WERI-Rb-1 (cell line): ENCODE results near the gene SFI1.

Experiments
- DNase-seq: peaks from one replicate; pipeline ENCODE4 v3.0.0-alpha.2; 2020
- H3K27ac ChIP-seq: fragments of 250-450 bp; sonication (Bioruptor Pico); 2 replicates; pipeline ENCODE4 v1.5.1; 2020; ENCODE audit warnings: mild to moderate bottlenecking, moderate library complexity
- H3K27me3 ChIP-seq: fragments of 250-450 bp; sonication (Bioruptor Pico); 2 replicates; pipeline ENCODE4 v1.5.1; 2021; ENCODE audit warnings: mild to moderate bottlenecking, low read depth, moderate library complexity; ENCODE audit not compliant: insufficient read depth, severe bottlenecking
- H3K36me3 ChIP-seq: fragments of 250-450 bp; sonication (Bioruptor Pico); 2 replicates; pipeline ENCODE4 v1.5.1; 2020; ENCODE audit warnings: mild to moderate bottlenecking, moderate library complexity
- H3K4me3 ChIP-seq: 2 replicates; pipeline ENCODE4 v1.5.1; 2011; ENCODE audit warnings: low read depth, mild to moderate bottlenecking, control low read depth, low read length
- H3K9me3 ChIP-seq: fragments of 250-450 bp; sonication (Bioruptor Pico); 2 replicates; pipeline ENCODE4 v1.5.1; 2021; ENCODE audit warnings: mild to moderate bottlenecking, moderate library complexity; ENCODE audit not compliant: severe bottlenecking
- CTCF ChIP-seq: IDR thresholded peaks from 2 replicates; pipeline ENCODE4 v1.5.1; 2011; ENCODE audit warnings: low read depth, mild to moderate bottlenecking, control low read depth, inconsistent platforms, low read length

The SFI1 gene

GRCh38 chr22:31637891-31638618 is 141.7 kb downstream of the SFI1 start:
- Histone ChIP-seq H3K9me3 (no peaks in the 10 kb centered on the region), H3K27ac (no peak overlapping the region)
- DNase-seq: no peak

GRCh38 chr22:31639436-31640039 is 143.2 kb downstream of the SFI1 start:
- H3K4me3 ChIP-seq: no peak overlapping the region
- TF ChIP-seq CTCF: no peak
- H3K36me3 ChIP-seq: peaks cover 6% of the 10 kb centered on the region
- no peaks in the 10 kb centered on the region for H3K9me3 ChIP-seq
- DNase-seq: no peak
- H3K27me3 ChIP-seq: no peaks in the 10 kb centered on the region
- H3K27ac ChIP-seq: no peak overlapping the region

More at GRCh38 chr22:31637891-31638618, 141.7 kb downstream of the SFI1 start:
- Histone ChIP-seq H3K27me3 (no peaks in the 10 kb centered on the region), H3K36me3 (peaks cover 5% of the 10 kb centered on the region), H3K4me3 (no peak overlapping the region)
- TF ChIP-seq CTCF: no peak

- Histone ChIP-seq H3K27me3 (no peaks in the 10 kb centered on the region), H3K27ac (no peak overlapping the region), H3K36me3 (peaks cover 43% of the 10 kb centered on the region), H3K4me3 (no peak overlapping the region), H3K9me3 (no peaks in the 10 kb centered on the region)
- TF ChIP-seq CTCF: no peak
- DNase-seq: no peak
Measured at GRCh38 chr22:31646186-31647019, 150.1 kb downstream of the SFI1 start.

- H3K27ac ChIP-seq: no peak overlapping the region
- H3K4me3 ChIP-seq: no peak overlapping the region
- TF ChIP-seq CTCF: no peak
- H3K36me3 ChIP-seq: peaks cover 42% of the 10 kb centered on the region
- H3K9me3 ChIP-seq: no peaks in the 10 kb centered on the region
- no peak for DNase-seq
- no peaks in the 10 kb centered on the region for H3K27me3 ChIP-seq
Measured at GRCh38 chr22:31647066-31647465, 150.7 kb downstream of the SFI1 start.

GRCh38 chr22:31647523-31648320 is 151.4 kb downstream of the SFI1 start:
- Histone ChIP-seq H3K27ac (no peak overlapping the region), H3K9me3 (no peaks in the 10 kb centered on the region), H3K27me3 (no peaks in the 10 kb centered on the region), H3K36me3 (peaks cover 40% of the 10 kb centered on the region), H3K4me3 (no peak overlapping the region)
- no peak for DNase-seq
- no peak for TF ChIP-seq CTCF
